HEK293 (cell line): ENCODE results near the gene WWC1.

ENCODE experiments used
- INSM2 ChIP-seq: fragments of 450-650 bp; formaldehyde crosslinking; IDR thresholded peaks from 2 replicates; pipeline ENCODE4 v1.5.1; 2016; ENCODE audit warnings: missing biosample characterization, missing genetic modification characterization
- KLF10 ChIP-seq: fragments of 450-650 bp; IDR thresholded peaks from 2 replicates; pipeline ENCODE4 v1.5.1; 2018; ENCODE audit warnings: missing biosample characterization, mild to moderate bottlenecking, missing genetic modification characterization
- KLF8 ChIP-seq: fragments of 450-650 bp; formaldehyde crosslinking; IDR thresholded peaks from 2 replicates; pipeline ENCODE4 v1.5.1; 2016; ENCODE audit warnings: missing biosample characterization, missing genetic modification characterization
- PRDM2 ChIP-seq: fragments of 450-650 bp; formaldehyde crosslinking; IDR thresholded peaks from 2 replicates; pipeline ENCODE4 v1.5.1; 2016; ENCODE audit warnings: missing biosample characterization, missing genetic modification characterization, borderline replicate concordance
- SCRT2 ChIP-seq: fragments of 450-650 bp; formaldehyde crosslinking; IDR thresholded peaks from 2 replicates; pipeline ENCODE4 v1.5.1; 2016; ENCODE audit warnings: missing biosample characterization, missing genetic modification characterization
- SP2 ChIP-seq: fragments of 450-650 bp; formaldehyde crosslinking; IDR thresholded peaks from 2 replicates; pipeline ENCODE4 v1.5.1; 2016; ENCODE audit warnings: missing biosample characterization, missing genetic modification characterization
- ZBTB21 ChIP-seq: fragments of 450-650 bp; formaldehyde crosslinking; IDR thresholded peaks from 2 replicates; pipeline ENCODE4 v1.5.1; 2017; ENCODE audit warnings: missing biosample characterization, missing genetic modification characterization
- ZBTB44 ChIP-seq: fragments of 450-650 bp; IDR thresholded peaks from 2 replicates; pipeline ENCODE4 v1.5.1; 2018; ENCODE audit warnings: missing biosample characterization, mild to moderate bottlenecking, missing genetic modification characterization
- ZBTB8A ChIP-seq: fragments of 450-650 bp; formaldehyde crosslinking; IDR thresholded peaks from 2 replicates; pipeline ENCODE4 v1.5.1; 2016; ENCODE audit warnings: missing biosample characterization, missing genetic modification characterization
- ZEB2 ChIP-seq: fragments of 450-650 bp; formaldehyde crosslinking; IDR thresholded peaks from 2 replicates; pipeline ENCODE4 v1.5.1; 2016; ENCODE audit warnings: missing biosample characterization, missing genetic modification characterization
- ZFHX2 ChIP-seq: fragments of 450-650 bp; formaldehyde crosslinking; conservative IDR thresholded peaks from 2 replicates; pipeline ENCODE4 v1.5.1; 2016; ENCODE audit warnings: missing biosample characterization, missing genetic modification characterization
- ZNF148 ChIP-seq: fragments of 450-650 bp; formaldehyde crosslinking; IDR thresholded peaks from 2 replicates; pipeline ENCODE4 v1.5.0; 2017; ENCODE audit warnings: missing biosample characterization, missing genetic modification characterization, borderline replicate concordance
- ZNF214 ChIP-seq: fragments of 450-650 bp; formaldehyde crosslinking; IDR thresholded peaks from 2 replicates; pipeline ENCODE4 v1.5.1; 2017; ENCODE audit warnings: missing biosample characterization, mild to moderate bottlenecking, missing genetic modification characterization, borderline replicate concordance
- ZNF362 ChIP-seq: fragments of 450-650 bp; formaldehyde crosslinking; IDR thresholded peaks from 2 replicates; pipeline ENCODE4 v1.5.1; 2016; ENCODE audit warnings: missing biosample characterization, missing genetic modification characterization
- ZNF394 ChIP-seq: fragments of 450-650 bp; formaldehyde crosslinking; IDR thresholded peaks from 2 replicates; pipeline ENCODE4 v1.5.1; 2016; ENCODE audit warnings: missing biosample characterization, missing genetic modification characterization, mild to moderate bottlenecking, moderate library complexity, borderline replicate concordance
- ZNF560 ChIP-seq: fragments of 450-650 bp; formaldehyde crosslinking; IDR thresholded peaks from 2 replicates; pipeline ENCODE4 v1.5.1; 2017; ENCODE audit warnings: missing biosample characterization, missing genetic modification characterization, borderline replicate concordance
- ZNF623 ChIP-seq: fragments of 450-650 bp; formaldehyde crosslinking; IDR thresholded peaks from 2 replicates; pipeline ENCODE4 v1.5.1; 2016; ENCODE audit warnings: missing biosample characterization, missing genetic modification characterization
- ZNF624 ChIP-seq: fragments of 450-650 bp; formaldehyde crosslinking; IDR thresholded peaks from 2 replicates; pipeline ENCODE4 v1.5.1; 2017; ENCODE audit warnings: missing biosample characterization, missing genetic modification characterization
- ZNF626 ChIP-seq: fragments of 450-650 bp; sonication (Bioruptor Pico); formaldehyde crosslinking; IDR thresholded peaks from 2 replicates; pipeline ENCODE4 v1.5.1; 2018; ENCODE audit warnings: missing biosample characterization, missing genetic modification characterization, inconsistent platforms
- ZNF639 ChIP-seq: fragments of 450-650 bp; formaldehyde crosslinking; IDR thresholded peaks from 2 replicates; pipeline ENCODE4 v1.5.1; 2016; ENCODE audit warnings: missing biosample characterization, missing genetic modification characterization
- ZNF692 ChIP-seq: fragments of 450-650 bp; formaldehyde crosslinking; IDR thresholded peaks from 2 replicates; pipeline ENCODE4 v1.5.1; 2016; ENCODE audit warnings: missing biosample characterization, missing genetic modification characterization
- ZNF830 ChIP-seq: fragments of 450-650 bp; IDR thresholded peaks from 2 replicates; pipeline ENCODE4 v1.5.0; 2018; ENCODE audit warnings: missing biosample characterization, missing genetic modification characterization, low read depth, mild to moderate bottlenecking, moderate library complexity

Gene WWC1

GRCh38 chr5:168317521-168318147, 26.2 kb downstream of the WWC1 start (continued):
- TF ChIP-seq PRDM2 (tag by site-specific recombination) (no peak), ZFHX2 (tag by site-specific recombination) (no peak), ZNF624 (no peak), ZNF639 (peak; percentile 90), SP2 (tag by site-specific recombination) (peak; percentile 25; the same call in 1 of the 2 replicates), ZBTB21 (tag by site-specific recombination) (peak; percentile 100), ZNF362 (tag by site-specific recombination) (peak; percentile 54; the same call in 1 of the 2 replicates), ZNF394 (tag by site-specific recombination) (peak; percentile 65; the same call in 1 of the 2 replicates), ZNF692 (peak; percentile 90), ZNF626 (tag by site-specific recombination) (no peak), SCRT2 (tag by site-specific recombination) (peak; percentile 86), ZNF830 (no peak), KLF10 (peak; percentile 72), ZBTB8A (0 out of 2 replicates have a peak, but pooled peaks have one; percentile 15), ZNF148 (no peak), KLF8 (peak; percentile 86), ZNF560 (tag by site-specific recombination) (no peak), ZNF623 (tag by site-specific recombination) (peak; percentile 66), INSM2 (tag by site-specific recombination) (peak; percentile 93), ZBTB44 (tag by site-specific recombination) (no peak), ZEB2 (tag by site-specific recombination) (peak; percentile 98), ZNF214 (tag by site-specific recombination) (no peak)
